AG09319 (cell line): ENCODE data around the gene ACACB.

Experiments used
- DNase-seq: peaks from one replicate; pipeline ENCODE4 v3.0.0-alpha.2; 2010; ENCODE audit warnings: low read depth; ENCODE audit errors: extremely low read depth
- CTCF ChIP-seq: IDR thresholded peaks from 2 replicates; pipeline ENCODE4 v1.5.1; 2011; ENCODE audit warnings: low read depth, mild to moderate bottlenecking, inconsistent platforms, low read length, moderate library complexity

The ACACB gene

GRCh38 chr12:109256011-109256410 lies 139.6 kb downstream of the ACACB start:
- no peak for DNase-seq
- TF ChIP-seq CTCF = no peak

- no peak for TF ChIP-seq CTCF
Measured at GRCh38 chr12:109258201-109258600, 141.8 kb downstream of the ACACB start.

GRCh38 chr12:109258607-109259544 lies 142.5 kb downstream of the ACACB start:
- TF ChIP-seq CTCF = no peak
- DNase-seq = no peak

More at GRCh38 chr12:109258201-109258600, 141.8 kb downstream of the ACACB start:
- DNase-seq = no peak

- DNase-seq = no peak
- no peak for TF ChIP-seq CTCF
Measured at GRCh38 chr12:109259545-109259895, 143.1 kb downstream of the ACACB start.

GRCh38 chr12:109261087-109261486 lies 144.7 kb downstream of the ACACB start:
- DNase-seq = no peak

GRCh38 chr12:109261939-109262338 lies 145.6 kb downstream of the ACACB start:
- TF ChIP-seq CTCF = no peak
- no peak for DNase-seq

More at GRCh38 chr12:109261087-109261486, 144.7 kb downstream of the ACACB start:
- TF ChIP-seq CTCF = no peak

GRCh38 chr12:109263439-109263838 lies 147.1 kb downstream of the ACACB start:
- DNase-seq = no peak
- TF ChIP-seq CTCF = no peak
